Neural cell (in vitro differentiated cells): Measurements from ENCODE around the gene PABPN1L. TPM values are rescaled to one million over a fixed set of nuclear protein-coding genes. Genes with fewer than 3 reads are reported as not detected.

Source experiments
- H2AFZ ChIP-seq: fragments of 200-600, 300-800 bp; sonication (generic), shearing (Covaris generic); 2 replicates; pipeline ENCODE4 v1.6.0; 2014; ENCODE audit warnings: low read depth, mild to moderate bottlenecking, antibody characterized with exemption, low read length, moderate library complexity
- H3F3A ChIP-seq: fragments of 200-600 bp; shearing (Covaris generic); 2 replicates; pipeline ENCODE4 v1.6.1; 2016; ENCODE audit warnings: mild to moderate bottlenecking, moderate library complexity, mixed read lengths, antibody characterized with exemption, low read length; ENCODE audit not compliant: insufficient read depth, poor library complexity, severe bottlenecking
- H3K27ac ChIP-seq: fragments of 200-600, 300-800 bp; sonication (generic), shearing (Covaris generic); 2 replicates; pipeline ENCODE4 v1.5.1; 2014; ENCODE audit warnings: mild to moderate bottlenecking, low read length, moderate library complexity
- H3K27me3 ChIP-seq: fragments of 300-800, 200-600 bp; sonication (generic), shearing (Covaris generic); 2 replicates; pipeline ENCODE4 v1.6.0; 2014; ENCODE audit warnings: mild to moderate bottlenecking, low read depth, low read length, moderate library complexity; ENCODE audit not compliant: insufficient read depth
- H3K36me3 ChIP-seq: fragments of 300-800, 200-600 bp; sonication (generic), shearing (Covaris generic); 2 replicates; pipeline ENCODE4 v1.5.1; 2014; ENCODE audit warnings: mild to moderate bottlenecking, antibody characterized with exemption, low read length, moderate library complexity; ENCODE audit not compliant: insufficient read depth
- H3K4me2 ChIP-seq: fragments of 300-800, 200-600 bp; sonication (generic), shearing (Covaris generic); 2 replicates; pipeline ENCODE4 v1.6.0; 2014; ENCODE audit warnings: mild to moderate bottlenecking, low read length
- H3K4me3 ChIP-seq: fragments of 300-800, 200-600 bp; sonication (generic), shearing (Covaris generic); 2 replicates; pipeline ENCODE4 v1.5.1; 2014; ENCODE audit warnings: mild to moderate bottlenecking, low read length, moderate library complexity
- H3K79me2 ChIP-seq: fragments of 200-600 bp; shearing (Covaris generic); replicated peaks from 2 replicates; pipeline ENCODE4 v1.6.0; 2014; ENCODE audit warnings: mild to moderate bottlenecking, low read length, moderate library complexity; ENCODE audit not compliant: insufficient read depth
- H3K9ac ChIP-seq: fragments of 300-800, 200-600 bp; sonication (generic), shearing (Covaris generic); 2 replicates; pipeline ENCODE4 v1.6.1; 2016; ENCODE audit warnings: mild to moderate bottlenecking, low read length, mixed read lengths
- H3K9me2 ChIP-seq: fragments of 200-600 bp; shearing (Covaris generic); 2 replicates; pipeline ENCODE4 v1.6.1; 2016; ENCODE audit warnings: mild to moderate bottlenecking, low read length, mixed read lengths; ENCODE audit not compliant: insufficient read depth
- H3K9me3 ChIP-seq: fragments of 200-600, 300-800 bp; sonication (generic), shearing (Covaris generic); 2 replicates; pipeline ENCODE4 v1.6.1; 2016; ENCODE audit warnings: mild to moderate bottlenecking, mixed run types, low read length, moderate library complexity, mixed read lengths
- H4K20me1 ChIP-seq: fragments of 200-600 bp; shearing (Covaris generic); 2 replicates; pipeline ENCODE4 v1.6.1; 2016; ENCODE audit warnings: mild to moderate bottlenecking, mixed run types; ENCODE audit not compliant: insufficient read depth
- EP300 ChIP-seq: fragments of 450-650 bp; conservative IDR thresholded peaks from 2 replicates; pipeline ENCODE4 v1.6.1; 2014; ENCODE audit warnings: antibody characterized with exemption, mild to moderate bottlenecking, moderate library complexity; ENCODE audit not compliant: poor library complexity, severe bottlenecking
- EZH2 ChIP-seq: fragments of 200-600, 300-800 bp; shearing (Covaris generic), sonication (generic); IDR thresholded peaks from 2 replicates; pipeline ENCODE4 v1.6.1; 2014; ENCODE audit warnings: antibody characterized with exemption, low read length, borderline replicate concordance, mild to moderate bottlenecking; ENCODE audit not compliant: insufficient read depth, poor library complexity, severe bottlenecking
- MXI1 ChIP-seq: fragments of 450-650 bp; conservative IDR thresholded peaks from 2 replicates; pipeline ENCODE4 v1.6.1; 2014; ENCODE audit warnings: antibody characterized with exemption, mild to moderate bottlenecking; ENCODE audit not compliant: poor library complexity, severe bottlenecking
- POLR2AphosphoS5 ChIP-seq: IDR thresholded peaks from 2 replicates; pipeline ENCODE4 v1.6.1; 2012
- RAD21 ChIP-seq: fragments of 450-650 bp; conservative IDR thresholded peaks from 2 replicates; pipeline ENCODE4 v1.6.1; 2014; ENCODE audit warnings: antibody characterized with exemption, mild to moderate bottlenecking, moderate library complexity
- SMC3 ChIP-seq: fragments of 450-650 bp; conservative IDR thresholded peaks from 2 replicates; pipeline ENCODE4 v1.6.1; 2014; ENCODE audit warnings: antibody characterized with exemption, mild to moderate bottlenecking, moderate library complexity; ENCODE audit not compliant: poor library complexity
- TAF1 ChIP-seq: IDR thresholded peaks from 2 replicates; pipeline ENCODE4 v1.6.1; 2012; ENCODE audit warnings: low read depth
- polyA plus RNA-seq: library from polyadenylated mRNA; depleted of rRNA; stranded (reverse); fragments of >200 nt; gene quantifications from 2 replicates; pipeline ENCODE4 v1.2.3, GENCODE V29; 2014
- TF ChIP-seq, protein P1 (sequence below): fragments of 450-650 bp; IDR thresholded peaks from 2 replicates; pipeline ENCODE4 v1.5.1; 2014; ENCODE audit warnings: antibody characterized with exemption, mild to moderate bottlenecking, moderate library complexity; ENCODE audit not compliant: poor library complexity, severe bottlenecking
- TF ChIP-seq, protein P2 (sequence below): IDR thresholded peaks from 2 replicates; pipeline ENCODE4 v1.6.1; 2012; ENCODE audit warnings: borderline replicate concordance

The PABPN1L gene
- polyA plus RNA-seq, 1 donor from 2014 or later = 0.20 TPM

DNA sequence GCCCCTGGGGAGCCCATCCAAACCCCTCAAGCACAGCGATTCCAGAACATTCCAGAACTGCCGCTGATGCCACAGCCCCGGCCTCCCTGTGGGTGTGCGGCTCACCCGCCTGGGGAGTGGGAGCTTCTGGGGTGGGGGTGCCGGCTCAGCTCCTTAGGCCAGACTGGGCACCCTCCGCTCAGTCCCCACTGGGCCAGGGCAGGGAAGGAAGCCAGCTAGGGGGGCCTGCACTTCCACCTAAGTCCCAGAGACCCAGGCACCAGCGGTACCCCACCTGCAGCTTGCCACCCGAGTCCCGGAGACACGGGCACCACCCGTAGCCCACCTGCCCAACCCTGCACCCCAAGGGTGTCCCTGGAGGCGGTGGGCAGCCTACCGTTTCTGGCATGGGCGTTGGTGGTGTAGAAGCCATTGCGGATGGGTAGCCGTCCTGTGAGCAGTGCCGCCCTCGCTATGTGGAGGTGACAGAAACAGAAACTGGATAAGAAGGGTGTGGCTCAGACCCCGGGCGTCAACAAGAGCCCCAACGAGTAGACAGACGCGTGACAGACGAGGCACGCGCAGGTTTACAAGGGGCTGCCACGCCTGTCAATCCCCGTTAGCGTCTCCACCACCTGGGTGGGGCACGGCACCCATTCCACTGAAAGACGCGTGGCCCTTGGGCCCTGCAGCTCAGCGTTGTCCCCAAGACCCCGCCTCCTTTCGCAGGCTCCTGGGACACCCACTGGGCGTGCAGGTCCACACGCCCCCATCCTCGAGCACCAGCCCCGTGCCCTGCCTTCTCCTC lies 24.7 kb downstream of the PABPN1L start:
- H2AFZ ChIP-seq = no peak overlapping the region
- no peaks in the 10 kb centered on the region for H3K9me3 ChIP-seq
- no peaks in the 10 kb centered on the region for H3K27me3 ChIP-seq
- H3K79me2 ChIP-seq = no peaks in the 10 kb centered on the region
- H3K36me3 ChIP-seq = no peaks in the 10 kb centered on the region
- no peak overlapping the region for H3K9ac ChIP-seq
- no peak overlapping the region for H3K4me3 ChIP-seq
- H3F3A ChIP-seq = no peaks in the 10 kb centered on the region
- TF ChIP-seq EZH2 (no peak), RAD21 (no peak), EP300 (no peak), SMC3 (no peak), MXI1 (no peak), TAF1 (no peak), POLR2AphosphoS5 (no peak)
- TF ChIP-seq, protein P1, sequence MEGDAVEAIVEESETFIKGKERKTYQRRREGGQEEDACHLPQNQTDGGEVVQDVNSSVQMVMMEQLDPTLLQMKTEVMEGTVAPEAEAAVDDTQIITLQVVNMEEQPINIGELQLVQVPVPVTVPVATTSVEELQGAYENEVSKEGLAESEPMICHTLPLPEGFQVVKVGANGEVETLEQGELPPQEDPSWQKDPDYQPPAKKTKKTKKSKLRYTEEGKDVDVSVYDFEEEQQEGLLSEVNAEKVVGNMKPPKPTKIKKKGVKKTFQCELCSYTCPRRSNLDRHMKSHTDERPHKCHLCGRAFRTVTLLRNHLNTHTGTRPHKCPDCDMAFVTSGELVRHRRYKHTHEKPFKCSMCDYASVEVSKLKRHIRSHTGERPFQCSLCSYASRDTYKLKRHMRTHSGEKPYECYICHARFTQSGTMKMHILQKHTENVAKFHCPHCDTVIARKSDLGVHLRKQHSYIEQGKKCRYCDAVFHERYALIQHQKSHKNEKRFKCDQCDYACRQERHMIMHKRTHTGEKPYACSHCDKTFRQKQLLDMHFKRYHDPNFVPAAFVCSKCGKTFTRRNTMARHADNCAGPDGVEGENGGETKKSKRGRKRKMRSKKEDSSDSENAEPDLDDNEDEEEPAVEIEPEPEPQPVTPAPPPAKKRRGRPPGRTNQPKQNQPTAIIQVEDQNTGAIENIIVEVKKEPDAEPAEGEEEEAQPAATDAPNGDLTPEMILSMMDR = no peak
- TF ChIP-seq, protein P2, sequence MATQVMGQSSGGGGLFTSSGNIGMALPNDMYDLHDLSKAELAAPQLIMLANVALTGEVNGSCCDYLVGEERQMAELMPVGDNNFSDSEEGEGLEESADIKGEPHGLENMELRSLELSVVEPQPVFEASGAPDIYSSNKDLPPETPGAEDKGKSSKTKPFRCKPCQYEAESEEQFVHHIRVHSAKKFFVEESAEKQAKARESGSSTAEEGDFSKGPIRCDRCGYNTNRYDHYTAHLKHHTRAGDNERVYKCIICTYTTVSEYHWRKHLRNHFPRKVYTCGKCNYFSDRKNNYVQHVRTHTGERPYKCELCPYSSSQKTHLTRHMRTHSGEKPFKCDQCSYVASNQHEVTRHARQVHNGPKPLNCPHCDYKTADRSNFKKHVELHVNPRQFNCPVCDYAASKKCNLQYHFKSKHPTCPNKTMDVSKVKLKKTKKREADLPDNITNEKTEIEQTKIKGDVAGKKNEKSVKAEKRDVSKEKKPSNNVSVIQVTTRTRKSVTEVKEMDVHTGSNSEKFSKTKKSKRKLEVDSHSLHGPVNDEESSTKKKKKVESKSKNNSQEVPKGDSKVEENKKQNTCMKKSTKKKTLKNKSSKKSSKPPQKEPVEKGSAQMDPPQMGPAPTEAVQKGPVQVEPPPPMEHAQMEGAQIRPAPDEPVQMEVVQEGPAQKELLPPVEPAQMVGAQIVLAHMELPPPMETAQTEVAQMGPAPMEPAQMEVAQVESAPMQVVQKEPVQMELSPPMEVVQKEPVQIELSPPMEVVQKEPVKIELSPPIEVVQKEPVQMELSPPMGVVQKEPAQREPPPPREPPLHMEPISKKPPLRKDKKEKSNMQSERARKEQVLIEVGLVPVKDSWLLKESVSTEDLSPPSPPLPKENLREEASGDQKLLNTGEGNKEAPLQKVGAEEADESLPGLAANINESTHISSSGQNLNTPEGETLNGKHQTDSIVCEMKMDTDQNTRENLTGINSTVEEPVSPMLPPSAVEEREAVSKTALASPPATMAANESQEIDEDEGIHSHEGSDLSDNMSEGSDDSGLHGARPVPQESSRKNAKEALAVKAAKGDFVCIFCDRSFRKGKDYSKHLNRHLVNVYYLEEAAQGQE = no peak
- H4K20me1 ChIP-seq = no peaks in the 10 kb centered on the region
- H3K27ac ChIP-seq = no peak overlapping the region
- H3K9me2 ChIP-seq = no peaks in the 10 kb centered on the region
- no peak overlapping the region for H3K4me2 ChIP-seq

DNA sequence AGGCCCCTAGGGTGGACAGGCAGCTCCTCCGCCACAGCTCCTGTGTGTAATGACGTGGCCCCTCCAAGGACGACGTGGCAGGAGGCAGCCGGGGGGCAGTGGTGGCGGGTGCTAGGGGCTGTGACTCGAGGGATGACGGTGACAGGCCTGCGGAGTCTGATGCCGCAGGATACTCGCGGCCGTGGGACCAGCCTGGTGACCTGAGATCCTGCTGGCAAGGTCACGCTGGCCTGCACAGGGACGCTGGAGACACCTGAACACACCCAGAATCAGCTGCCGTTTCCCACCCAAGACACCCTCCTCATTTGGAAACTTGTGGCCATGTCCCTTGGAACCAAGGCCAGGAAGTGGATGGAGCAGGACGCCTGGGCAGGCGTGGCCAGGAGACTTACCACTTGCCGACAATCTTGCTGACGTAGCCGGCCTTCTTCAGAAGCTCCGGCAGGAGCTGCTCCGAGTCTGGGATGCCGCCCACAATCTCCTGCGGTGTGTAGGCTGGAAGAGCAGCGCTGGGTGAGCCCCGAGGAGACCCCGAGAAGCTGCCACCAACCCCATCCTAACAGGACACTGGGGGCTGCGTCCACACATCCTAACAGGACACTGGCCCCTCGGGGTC lies 25.8 kb downstream of the PABPN1L start:
- no peak for TF ChIP-seq EP300
- no peak for TF ChIP-seq POLR2AphosphoS5
- TF ChIP-seq, protein P2 = no peak
- no peak for TF ChIP-seq RAD21
- no peak for TF ChIP-seq SMC3
- TF ChIP-seq TAF1 = no peak
- TF ChIP-seq MXI1 = no peak
- no peak for TF ChIP-seq EZH2
- TF ChIP-seq, protein P1 = no peak
- Histone ChIP-seq H3K9me3 (no peaks in the 10 kb centered on the region), H3K9me2 (no peaks in the 10 kb centered on the region), H3F3A (no peaks in the 10 kb centered on the region), H3K9ac (no peak overlapping the region), H3K27ac (no peak overlapping the region), H3K36me3 (no peaks in the 10 kb centered on the region), H4K20me1 (no peaks in the 10 kb centered on the region), H3K4me3 (no peak overlapping the region), H3K27me3 (no peaks in the 10 kb centered on the region), H2AFZ (no peak overlapping the region), H3K79me2 (no peaks in the 10 kb centered on the region), H3K4me2 (no peak overlapping the region)
